ENCODE measurements around the gene WNT5A. TPM values are rescaled to one million over a fixed set of nuclear protein-coding genes. Genes with fewer than 3 reads are reported as not detected.

Gene WNT5A
- total RNA-seq, 1 experiment from 2014 or later, result 0.15 TPM

GRCh38 chr3:55501905-55502304 lies 14.8 kb upstream of the WNT5A start:
- intact Hi-C loops (cut with micrococcal nuclease), result no loop called here

More at GRCh38 chr3:55501905-55502304, 14.8 kb upstream of the WNT5A start:
- H4K20me1 ChIP-seq (ENCODE audit: insufficient read depth), result no peaks in the 10 kb centered on the region
- RAD21 ChIA-PET (ENCODE audit: low non-redundant PET in 1 of 2, low total read pairs in 2 of 2, uncharacterized antibody in 2 of 2, unreplicated experiment in 2 of 2), result no interaction called here
- no peak overlapping the region for H3K4me3 ChIP-seq (replicated peaks in 1 of 2; ENCODE audit: low read depth in 1 of 2, low read length in 2 of 2)
- DNase-seq (ENCODE audit: low read depth, low spot score) (no peak), ATAC-seq (no peak)
- H3K27me3 ChIP-seq (ENCODE audit: insufficient read depth, low read length), result no peaks in the 10 kb centered on the region
- no peaks in the 10 kb centered on the region for H3K79me2 ChIP-seq (ENCODE audit: insufficient read depth, low read length)
- H3K4me2 ChIP-seq (ENCODE audit: low read length), result no peak overlapping the region
- POLR2A ChIA-PET, result no interaction called here
- H3K27ac ChIP-seq (ENCODE audit: low read depth, low read length), result no peak overlapping the region
- no peaks in the 10 kb centered on the region for H3K4me1 ChIP-seq (ENCODE audit: control insufficient read depth in 1 of 2, insufficient read depth in 2 of 2, low read length in 2 of 2)
- CTCF ChIA-PET, result no interaction called here
- BruUV-seq (replicated peaks), result no TSS peak
- no peak for TF ChIP-seq ZFX (IDR thresholded peaks at IDR 0.05)
- no peak for TF ChIP-seq RAD21 (IDR thresholded peaks at IDR 0.05; ENCODE audit: low read depth)
- TF ChIP-seq ATF3 (IDR thresholded peaks at IDR 0.05), result no peak
- TF ChIP-seq JUND (IDR thresholded peaks at IDR 0.05), result no peak
- TF ChIP-seq TCF7L2 (IDR thresholded peaks at IDR 0.05; ENCODE audit: borderline replicate concordance, extremely low read depth, insufficient read depth, insufficient read length), result no peak
- TF ChIP-seq SIN3A (IDR thresholded peaks at IDR 0.05; ENCODE audit: low read depth), result no peak
- TF ChIP-seq ZNF274 (IDR thresholded peaks at IDR 0.05; ENCODE audit: low read depth, low read length), result no peak
- TF ChIP-seq ZBTB33 (IDR thresholded peaks at IDR 0.05; ENCODE audit: extremely low read depth, insufficient replicate concordance, low read length), result no peak
- TF ChIP-seq POLR2A (IDR thresholded peaks at IDR 0.05; ENCODE audit: borderline replicate concordance, extremely low read depth, insufficient read depth, insufficient read length), result no peak
- TF ChIP-seq ELF1 (IDR thresholded peaks at IDR 0.05; ENCODE audit: borderline replicate concordance, low read depth), result no peak
- TF ChIP-seq SRF (IDR thresholded peaks at IDR 0.05; ENCODE audit: low read depth), result no peak
- TF ChIP-seq CTCF (IDR thresholded peaks at IDR 0.05 in 2 of 3, conservative IDR thresholded peaks at IDR 0.05 in 1 of 3; ENCODE audit: borderline replicate concordance in 1 of 3, insufficient read depth in 1 of 3, low read depth in 2 of 3, low read length in 2 of 3), result no peak
- no peak for TF ChIP-seq REST (IDR thresholded peaks at IDR 0.05; ENCODE audit: low read depth)
- H2AFZ ChIP-seq (ENCODE audit: low read depth, low read length, poor library complexity, severe bottlenecking), result no peak overlapping the region
- no peaks in the 10 kb centered on the region for H3K9me2 ChIP-seq (ENCODE audit: insufficient read depth)
- H3K9me3 ChIP-seq (ENCODE audit: control insufficient read depth in 1 of 2, insufficient read depth in 1 of 2, low read depth in 1 of 2, low read length in 2 of 2), result no peaks in the 10 kb centered on the region; a peak in 2 of 4 replicates
- H3K36me3 ChIP-seq (ENCODE audit: control insufficient read depth in 1 of 2, insufficient read depth in 2 of 2, low read length in 2 of 2), result no peaks in the 10 kb centered on the region
- no peak overlapping the region for H3K9ac ChIP-seq (ENCODE audit: low read length)

Measured in HCT116 (cell line).